Right ventricle myocardium superior (tissue), 1 donor: ENCODE results near the gene FTL. TPM values are rescaled to one million over a fixed set of nuclear protein-coding genes. Genes with fewer than 3 reads are reported as not detected.
"Not testable (repeated sequence)": the region's sequence is repeated elsewhere in the genome, so short reads cannot be mapped to it uniquely, and the experiment has no call there.

ENCODE experiments used
- ATAC-seq: fragments of 200-7000 bp; cut with Tn5 transposase; one replicate; pipeline ENCODE4 v1.9.1; 2020; ENCODE audit warnings: mild to moderate bottlenecking; ENCODE audit not compliant: poor library complexity
- DNase-seq: peaks from one replicate; pipeline ENCODE4 v3.0.0-alpha.2; 2020
- intact Hi-C: fragments of 100-400 bp; cut with DNase I; formaldehyde crosslinking; loops from one replicate; pipeline ENCODE4 v1.11.2; 2022
- long read RNA-seq: library from polyadenylated mRNA; unstranded; transcript quantifications from one replicate; pipeline ENCODE4 v2.0.0, GENCODE V29; 2021
- total RNA-seq: library from RNA; stranded (reverse); fragmentation: NEBNext Ultra II Directional; extraction: Animal tissue kit (Norgen Biotek cat#: 25700); gene quantifications from one replicate; pipeline ENCODE4 v1.2.1, GENCODE V29; 2021
- donor health status: DM: no; HTN: yes; CAD: no; lungs with severe emphysema.

FTL gene
- 748 TPM for total RNA-seq
- long read RNA-seq, transcript FTL-201 (4 exons, 878 nt) = major isoform, 876 of 898 reads
- long read RNA-seq, partial matches to known transcripts = 9 of 898 reads
- long read RNA-seq, other reads (novel, unspliced or antisense) = 13 of 898 reads

DNA sequence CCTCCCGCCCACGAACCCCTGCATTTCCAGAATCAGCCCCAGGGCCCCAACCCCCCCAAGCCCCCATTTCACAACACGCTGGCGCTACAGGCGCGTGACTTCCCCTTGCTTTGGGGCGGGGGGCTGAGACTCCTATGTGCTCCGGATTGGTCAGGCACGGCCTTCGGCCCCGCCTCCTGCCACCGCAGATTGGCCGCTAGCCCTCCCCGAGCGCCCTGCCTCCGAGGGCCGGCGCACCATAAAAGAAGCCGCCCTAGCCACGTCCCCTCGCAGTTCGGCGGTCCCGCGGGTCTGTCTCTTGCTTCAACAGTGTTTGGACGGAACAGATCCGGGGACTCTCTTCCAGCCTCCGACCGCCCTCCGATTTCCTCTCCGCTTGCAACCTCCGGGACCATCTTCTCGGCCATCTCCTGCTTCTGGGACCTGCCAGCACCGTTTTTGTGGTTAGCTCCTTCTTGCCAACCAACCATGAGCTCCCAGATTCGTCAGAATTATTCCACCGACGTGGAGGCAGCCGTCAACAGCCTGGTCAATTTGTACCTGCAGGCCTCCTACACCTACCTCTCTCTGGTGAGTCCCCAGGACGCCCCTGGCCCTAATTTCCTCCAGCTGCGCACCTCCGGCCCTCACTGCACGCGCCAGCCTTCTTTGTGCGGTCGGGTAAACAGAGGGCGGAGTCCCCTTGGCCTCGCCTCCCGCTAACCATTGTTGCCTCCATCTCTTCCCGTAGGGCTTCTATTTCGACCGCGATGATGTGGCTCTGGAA is at the start of gene FTL:
TSS of gene FTL (plus strand) at position 270 of the 766 bp plus-strand sequence. CDS start at position 469, 199 bp downstream.
- intact Hi-C loops = loop anchor here (5.0 kb wide), 1 partner anchor 93 kb away; the partner anchor contains the start of gene PPP1R15A

DNA sequence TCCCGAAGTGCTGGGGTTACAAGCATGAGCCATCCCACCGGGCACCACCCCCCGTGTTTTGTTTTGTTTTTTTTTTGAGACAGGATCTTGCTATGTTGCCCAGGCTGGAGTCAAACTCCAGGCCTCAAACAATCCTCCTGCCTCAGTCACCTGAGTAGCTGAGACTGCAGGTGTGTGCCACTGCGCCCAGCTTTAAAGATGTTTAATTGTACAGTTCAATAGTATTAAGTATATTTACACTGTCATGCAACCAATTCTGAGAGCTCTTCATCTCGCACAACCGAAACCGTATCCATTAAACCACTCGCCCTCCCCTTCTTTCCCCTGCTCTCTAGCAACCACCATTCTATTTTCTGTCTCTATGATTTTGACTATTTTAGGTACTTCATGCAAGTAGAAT is 49.4 kb upstream of the FTL start:
- intact Hi-C loops = no loop called here
- ATAC-seq = no peak

More for the DNA sequence above, at the start of gene FTL:
- peak; percentile 99 for DNase-seq
- ATAC-seq = peak; percentile 87

DNA sequence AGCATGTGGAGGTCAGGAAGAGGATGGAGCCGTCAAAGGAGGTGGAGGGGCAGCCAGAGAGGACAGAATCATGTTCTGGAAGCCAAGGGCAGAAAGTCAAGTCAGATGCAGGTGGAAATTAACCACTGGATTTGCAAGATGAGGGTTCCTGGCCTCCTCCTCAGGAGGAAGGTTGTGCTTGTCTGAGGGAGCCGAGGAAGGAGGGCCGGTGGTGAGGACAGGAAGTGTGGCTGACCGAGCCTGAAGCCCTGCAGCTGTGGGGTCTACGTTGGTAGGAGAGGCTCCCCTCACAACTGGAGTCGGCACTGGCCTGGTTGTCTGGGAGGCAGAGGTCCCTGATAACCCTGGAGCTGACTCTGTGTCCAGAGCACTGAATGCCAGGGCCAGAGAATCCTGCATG is 47.0 kb upstream of the FTL start:
- ATAC-seq (no peak), DNase-seq (no peak)
- intact Hi-C loops = no loop called here

More for the DNA sequence above, 49.4 kb upstream of the FTL start:
- no peak for DNase-seq

DNA sequence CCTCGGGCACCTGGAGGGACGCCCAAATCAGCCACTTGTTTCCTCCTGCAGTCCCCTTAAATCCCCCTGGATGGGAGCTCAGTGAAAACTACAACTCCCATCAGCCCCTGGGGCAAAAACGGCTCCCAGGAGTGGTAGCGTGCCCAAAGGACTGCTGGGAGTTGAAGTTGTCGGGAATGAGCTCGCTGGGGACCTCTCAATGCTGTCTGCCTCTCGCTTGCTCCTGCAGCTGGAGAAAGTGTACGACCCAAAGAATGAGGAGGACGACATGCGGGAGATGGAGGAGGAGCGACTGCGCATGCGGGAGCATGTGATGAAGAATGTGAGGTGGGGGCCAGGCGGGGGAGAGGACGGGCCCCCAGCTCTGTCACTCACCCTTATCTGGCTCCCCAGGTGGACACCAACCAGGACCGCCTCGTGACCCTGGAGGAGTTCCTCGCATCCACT is 46.3 kb upstream of the FTL start:
- DNase-seq (no peak), ATAC-seq (no peak)
- intact Hi-C loops = no loop called here

DNA sequence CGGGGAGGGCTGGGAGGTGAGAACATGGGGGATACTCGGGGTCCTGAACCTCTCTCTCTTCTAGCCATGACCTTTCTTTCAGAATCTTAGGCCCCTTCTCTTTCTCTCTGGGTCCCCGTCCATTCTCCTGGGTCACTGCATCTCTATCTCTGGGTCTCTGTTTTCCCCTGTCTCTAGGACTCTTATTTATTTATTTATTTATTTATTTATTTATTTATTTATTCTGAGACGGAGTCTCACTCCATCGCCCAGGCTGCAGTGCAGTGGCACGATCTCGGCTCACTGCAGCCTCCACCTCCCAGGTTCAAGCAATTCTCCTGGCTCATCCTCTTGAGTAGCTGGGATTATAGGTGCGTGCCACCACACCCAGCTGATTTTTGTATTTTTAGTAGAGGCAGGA is 45.8 kb upstream of the FTL start:
- DNase-seq, ATAC-seq, intact Hi-C loops: not testable (repeated sequence)

DNA sequence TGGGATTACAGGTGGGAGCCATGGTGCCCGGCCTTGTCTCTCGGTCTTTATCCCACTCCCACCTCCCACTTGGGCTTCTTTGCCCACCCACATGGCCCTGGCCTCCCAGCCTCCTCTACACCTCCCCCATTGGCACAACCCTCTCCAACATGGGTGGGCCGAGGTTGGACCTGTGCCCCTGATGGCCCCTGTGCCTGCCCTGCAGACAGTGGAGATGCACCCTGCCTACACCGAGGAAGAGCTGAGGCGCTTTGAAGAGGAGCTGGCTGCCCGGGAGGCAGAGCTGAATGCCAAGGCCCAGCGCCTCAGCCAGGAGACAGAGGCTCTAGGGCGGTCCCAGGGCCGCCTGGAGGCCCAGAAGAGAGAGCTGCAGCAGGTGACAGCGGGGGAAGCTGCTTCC is 44.2 kb upstream of the FTL start:
- ATAC-seq = no peak

DNA sequence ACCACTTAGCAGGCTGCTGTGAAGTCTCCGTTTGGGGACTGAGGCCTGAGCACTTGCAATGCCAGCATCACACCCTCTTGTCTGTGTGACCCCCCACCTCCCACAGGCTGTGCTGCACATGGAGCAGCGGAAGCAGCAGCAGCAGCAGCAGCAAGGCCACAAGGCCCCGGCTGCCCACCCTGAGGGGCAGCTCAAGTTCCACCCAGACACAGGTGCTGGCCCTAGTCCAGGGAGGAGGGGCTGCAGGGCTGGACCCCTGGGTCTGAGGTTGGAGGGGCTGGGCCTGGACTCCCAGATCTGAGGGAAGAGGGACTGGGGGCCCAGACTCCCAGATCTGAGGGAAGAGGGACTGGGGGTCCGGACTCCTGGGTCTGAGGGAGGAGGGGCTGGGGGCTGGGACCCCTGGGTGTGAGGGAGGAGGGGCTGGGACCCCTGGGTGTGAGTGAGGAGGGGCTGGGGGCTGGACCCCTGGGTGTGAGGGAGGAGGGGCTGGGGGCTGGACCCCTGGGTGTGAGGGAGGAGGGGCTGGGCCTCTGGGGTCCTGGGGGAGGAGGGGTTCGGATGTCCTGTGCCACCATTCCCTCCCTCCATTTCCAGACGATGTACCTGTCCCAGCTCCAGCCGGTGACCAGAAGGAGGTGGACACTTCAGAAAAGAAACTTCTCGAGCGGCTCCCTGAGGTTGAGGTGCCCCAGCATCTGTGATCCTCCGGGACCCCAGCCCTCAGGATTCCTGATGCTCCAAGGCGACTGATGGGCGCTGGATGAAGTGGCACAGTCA is 43.2 kb upstream of the FTL start:
- no peak for DNase-seq
- intact Hi-C loops = no loop called here
- ATAC-seq = no peak

More for the DNA sequence above, 44.2 kb upstream of the FTL start:
- no peak for DNase-seq
- intact Hi-C loops = no loop called here

DNA sequence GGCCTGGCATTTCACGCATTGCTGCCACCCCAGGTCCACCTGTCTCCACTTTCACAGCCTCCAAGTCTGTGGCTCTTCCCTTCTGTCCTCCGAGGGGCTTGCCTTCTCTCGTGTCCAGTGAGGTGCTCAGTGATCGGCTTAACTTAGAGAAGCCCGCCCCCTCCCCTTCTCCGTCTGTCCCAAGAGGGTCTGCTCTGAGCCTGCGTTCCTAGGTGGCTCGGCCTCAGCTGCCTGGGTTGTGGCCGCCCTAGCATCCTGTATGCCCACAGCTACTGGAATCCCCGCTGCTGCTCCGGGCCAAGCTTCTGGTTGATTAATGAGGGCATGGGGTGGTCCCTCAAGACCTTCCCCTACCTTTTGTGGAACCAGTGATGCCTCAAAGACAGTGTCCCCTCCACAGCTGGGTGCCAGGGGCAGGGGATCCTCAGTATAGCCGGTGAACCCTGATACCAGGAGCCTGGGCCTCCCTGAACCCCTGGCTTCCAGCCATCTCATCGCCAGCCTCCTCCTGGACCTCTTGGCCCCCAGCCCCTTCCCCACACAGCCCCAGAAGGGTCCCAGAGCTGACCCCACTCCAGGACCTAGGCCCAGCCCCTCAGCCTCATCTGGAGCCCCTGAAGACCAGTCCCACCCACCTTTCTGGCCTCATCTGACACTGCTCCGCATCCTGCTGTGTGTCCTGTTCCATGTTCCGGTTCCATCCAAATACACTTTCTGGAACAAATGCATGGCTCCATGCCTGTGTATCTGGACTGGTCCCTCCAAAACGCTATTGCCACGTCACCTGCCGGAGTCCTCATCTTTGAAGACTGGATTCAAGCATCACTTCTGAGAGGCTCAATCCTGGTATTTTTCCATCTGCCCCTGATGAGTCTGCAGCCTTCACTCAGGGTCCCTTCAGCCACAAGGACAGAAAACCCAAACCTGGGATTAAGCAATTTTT is 42.3 kb upstream of the FTL start:
- no peak for ATAC-seq
- intact Hi-C loops = no loop called here
- DNase-seq = no peak

DNA sequence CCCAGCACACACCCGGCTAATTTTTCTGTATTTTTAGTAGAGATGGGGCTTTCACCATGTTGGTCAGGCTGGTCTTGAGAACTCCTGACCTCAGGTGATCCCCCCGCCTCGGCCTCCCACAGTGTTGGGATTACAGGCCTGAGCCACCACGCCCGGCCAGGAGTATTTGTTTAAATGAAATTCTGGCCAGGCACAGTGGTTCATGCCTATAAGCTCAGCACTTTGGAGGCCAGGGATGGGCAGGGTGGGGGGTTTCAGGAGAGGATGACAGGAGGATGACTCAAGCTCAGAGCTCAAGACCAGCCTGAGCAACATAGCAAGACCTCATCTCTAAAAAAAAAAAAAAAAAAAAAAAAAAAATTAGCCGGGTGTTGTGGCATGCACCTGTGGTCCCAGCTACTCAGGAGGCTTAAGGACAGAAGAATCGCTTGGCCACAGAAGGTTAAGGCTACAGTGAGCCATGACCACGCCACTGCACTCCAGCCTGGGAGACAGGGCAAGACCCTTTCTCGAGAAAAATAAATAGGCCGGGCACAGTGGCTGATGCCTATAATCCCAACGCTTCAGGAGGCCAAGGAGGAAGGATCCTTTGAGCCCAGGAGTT is 39.8 kb upstream of the FTL start:
- DNase-seq (no peak), ATAC-seq (no peak)
- intact Hi-C loops = no loop called here

DNA sequence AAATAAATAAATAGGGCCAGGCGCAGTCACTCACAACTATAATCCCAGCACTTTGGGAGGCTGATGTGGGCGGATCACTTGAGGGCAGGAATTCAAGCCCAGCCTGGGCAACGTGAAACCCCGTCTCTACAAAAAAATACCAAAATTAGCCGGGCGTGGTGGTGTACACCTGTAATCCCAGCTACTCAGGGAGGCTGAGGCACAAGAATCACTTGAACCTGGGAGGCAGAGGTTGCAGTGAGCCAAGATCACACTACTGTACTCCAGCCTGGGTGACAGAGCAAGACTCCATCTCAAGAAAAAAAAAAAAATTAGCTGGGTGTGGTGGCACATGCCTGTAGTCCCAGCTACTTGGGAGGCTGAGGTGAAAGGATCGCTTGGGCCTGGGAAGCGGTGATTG is 39.2 kb upstream of the FTL start:
- DNase-seq, ATAC-seq, intact Hi-C loops: not testable (repeated sequence)

DNA sequence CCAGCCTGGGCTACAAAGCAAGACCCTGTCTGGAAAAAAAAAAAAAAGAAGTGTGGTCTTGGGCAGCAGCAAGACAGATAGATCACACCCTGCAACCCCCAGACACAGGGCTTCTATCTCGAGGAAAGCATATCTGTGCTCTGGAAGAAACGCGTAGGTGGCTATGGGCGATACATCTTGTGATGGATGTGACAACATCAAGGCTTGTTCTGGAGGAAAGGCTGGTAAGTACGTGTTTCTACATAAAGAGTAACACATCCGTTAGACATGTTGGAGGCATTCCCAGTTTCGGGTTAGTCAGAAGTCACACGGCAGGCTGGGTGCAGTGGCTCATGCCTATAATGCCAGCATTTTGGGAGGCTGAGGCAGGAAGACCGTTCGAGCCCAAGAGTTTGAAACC is 38.2 kb upstream of the FTL start:
- intact Hi-C loops = no loop called here
- DNase-seq (no peak), ATAC-seq (peak; percentile 20)

DNA sequence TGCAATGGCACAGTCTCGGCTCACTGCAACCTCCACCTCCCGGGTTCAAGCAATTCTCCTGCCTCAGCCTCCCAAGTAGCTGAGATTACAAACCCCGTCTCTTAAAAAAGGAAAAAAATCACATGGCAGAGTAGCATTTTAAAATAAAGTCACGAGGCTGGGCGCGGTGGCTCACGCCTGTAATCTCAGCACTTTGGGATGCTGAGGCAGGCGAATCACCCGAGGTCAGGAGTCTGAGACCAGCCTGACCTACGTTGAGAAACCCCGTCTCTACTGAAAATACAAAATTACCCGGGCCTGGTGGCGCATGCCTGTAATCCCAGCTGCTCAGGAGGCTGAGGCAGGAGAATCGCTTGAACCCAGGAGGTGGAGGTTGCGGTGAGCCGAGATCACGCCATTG is 37.4 kb upstream of the FTL start:
- DNase-seq, intact Hi-C loops, ATAC-seq: not testable (repeated sequence)

DNA sequence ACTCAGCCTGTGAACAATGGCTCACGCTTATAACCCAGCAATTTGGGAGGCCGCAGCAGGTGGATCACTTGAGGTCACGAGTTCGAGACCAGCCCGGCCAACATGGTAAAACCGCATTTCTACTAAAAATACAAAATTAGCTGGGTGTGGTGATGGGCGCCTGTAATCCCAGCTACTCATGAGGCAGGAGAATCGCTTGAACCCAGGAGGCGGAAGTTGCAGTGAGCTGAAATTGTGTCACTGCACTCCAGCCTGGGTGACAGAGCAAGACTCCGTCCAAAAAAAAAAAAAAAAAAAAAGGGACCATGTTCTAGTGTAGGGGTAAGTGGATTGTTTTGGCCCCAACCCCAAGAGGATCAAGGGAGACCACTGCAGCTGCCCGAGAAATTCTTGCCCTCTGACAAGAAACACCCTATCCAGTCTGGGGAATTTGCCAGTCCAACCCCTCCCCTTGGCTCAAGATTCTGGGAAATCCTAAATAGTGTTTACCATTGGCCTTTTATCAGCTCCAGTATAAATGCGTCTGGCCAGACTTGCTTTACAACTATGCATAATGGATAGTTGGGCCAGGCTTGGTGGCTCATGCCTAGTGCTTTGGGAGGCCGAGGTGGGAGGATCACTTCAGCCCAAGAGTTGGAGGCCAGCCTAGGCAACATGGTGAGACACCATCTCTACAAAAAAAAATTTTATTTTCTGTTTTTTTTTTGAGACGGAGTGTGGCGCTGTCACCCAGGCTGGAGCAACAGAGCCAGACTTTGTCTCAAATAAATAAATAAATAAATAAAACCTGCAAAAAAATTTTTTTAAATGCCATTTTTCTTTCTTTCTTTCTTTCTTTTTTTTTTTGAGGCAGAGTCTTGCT is 36.7 kb upstream of the FTL start:
- DNase-seq = no peak
- intact Hi-C loops = no loop called here
- ATAC-seq = no peak

DNA sequence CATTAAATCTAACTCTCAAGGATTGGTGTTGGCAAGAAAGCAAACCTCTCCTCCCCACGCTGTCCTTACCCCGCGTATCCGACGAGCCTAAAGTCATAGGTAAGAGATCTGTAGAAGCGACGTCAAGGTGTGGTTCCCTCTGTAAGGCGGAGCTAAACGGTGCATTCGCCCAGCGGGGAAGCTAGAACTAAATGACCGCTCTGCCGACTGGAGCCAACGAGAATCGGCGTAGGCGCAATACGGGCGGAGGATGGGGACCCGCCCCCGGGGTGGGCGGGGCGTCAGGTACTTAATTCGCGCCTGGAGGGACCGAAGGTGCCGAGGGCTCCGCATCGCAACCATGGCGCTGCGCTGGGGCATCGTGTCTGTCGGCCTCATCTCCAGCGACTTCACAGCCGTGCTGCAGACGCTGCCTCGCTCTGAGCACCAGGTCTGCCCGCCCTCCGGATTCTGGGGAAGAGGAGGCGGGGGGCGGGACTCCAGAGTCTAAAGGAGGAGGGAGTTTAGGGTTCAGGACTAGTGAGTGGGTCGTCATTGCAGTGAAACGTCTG is 31.7 kb upstream of the FTL start, which contains the start of gene DHDH:
TSS of gene DHDH (plus strand) at position 318 of the 551 bp plus-strand sequence. CDS start at position 341, 23 bp downstream.
- ATAC-seq = peak; percentile 90
- intact Hi-C loops = no loop called here

DNA sequence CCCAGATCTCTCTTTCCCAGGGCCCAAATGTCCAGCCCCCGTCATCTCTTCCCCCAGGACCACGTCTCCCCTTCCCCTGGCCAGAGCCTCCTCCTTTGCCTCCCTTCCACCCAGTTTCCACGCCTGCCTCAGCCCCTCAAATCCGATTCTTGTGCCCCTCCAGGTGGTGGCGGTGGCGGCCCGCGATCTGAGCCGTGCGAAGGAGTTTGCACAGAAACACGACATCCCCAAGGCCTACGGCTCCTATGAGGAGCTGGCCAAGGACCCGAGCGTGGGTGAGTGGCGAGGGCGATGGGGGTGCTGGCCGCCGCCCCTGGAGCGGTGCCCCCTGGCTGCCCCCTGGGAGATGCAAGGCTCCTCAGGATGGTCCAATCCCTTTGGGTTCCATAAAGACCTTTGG is 30.3 kb upstream of the FTL start:
- no peak for ATAC-seq
- DNase-seq = no peak

More for the DNA sequence above, 31.7 kb upstream of the FTL start, which contains the start of gene DHDH:
- peak; percentile 81 for DNase-seq

DNA sequence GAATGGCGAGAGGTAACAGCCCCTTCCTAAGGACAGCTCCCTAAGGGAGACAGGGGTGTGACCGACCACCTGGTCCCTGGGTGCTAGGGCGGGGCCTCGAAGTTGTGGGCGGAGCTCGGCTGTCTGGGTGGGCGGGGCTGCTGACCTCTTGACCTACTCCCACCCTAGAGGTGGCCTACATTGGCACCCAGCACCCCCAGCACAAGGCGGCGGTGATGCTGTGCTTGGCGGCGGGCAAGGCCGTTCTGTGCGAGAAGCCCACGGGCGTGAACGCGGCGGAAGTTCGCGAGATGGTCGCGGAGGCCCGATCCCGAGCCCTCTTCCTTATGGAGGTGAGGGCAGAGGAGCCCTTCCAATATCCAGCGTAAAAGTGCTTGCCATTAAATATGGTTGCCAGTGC is 29.2 kb upstream of the FTL start:
- DNase-seq = no peak
- ATAC-seq = no peak
- intact Hi-C loops = no loop called here

More for the DNA sequence above, 30.3 kb upstream of the FTL start:
- intact Hi-C loops = no loop called here

DNA sequence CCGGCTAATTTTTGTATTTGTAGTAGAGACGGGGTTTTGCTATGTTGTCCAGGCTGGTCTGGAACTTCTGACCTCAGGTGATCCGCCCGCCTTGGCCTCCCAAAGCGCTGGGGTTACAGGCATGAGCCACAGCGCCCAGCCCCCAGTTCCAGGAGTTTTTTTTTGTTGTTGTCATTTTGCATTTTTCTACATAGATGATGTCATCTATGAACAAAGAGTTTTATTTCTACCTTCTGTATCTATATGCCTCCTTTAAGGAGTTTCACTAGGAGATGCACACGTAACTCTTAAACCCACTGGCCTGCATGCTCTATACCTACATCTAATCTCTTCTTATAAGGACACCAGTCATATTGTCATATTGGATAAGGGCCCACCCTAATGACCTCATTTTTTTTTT is 26.9 kb upstream of the FTL start:
- intact Hi-C loops = no loop called here
- DNase-seq (no peak), ATAC-seq (no peak)
